ENCODE data around the gene SLC35F3. TPM values are rescaled to one million over a fixed set of nuclear protein-coding genes. Genes with fewer than 3 reads are reported as not detected.

The SLC35F3 gene
- total RNA-seq, 1 donor = not detected

Small RNA genes lying within 50 kb of the gene (small RNA-seq; reads per million reads assigned to genes)
- gene MIR4671 = not detected
